Fibroblast of lung (primary cell): ENCODE results near the gene CHAD. TPM values are rescaled to one million over a fixed set of nuclear protein-coding genes. Genes with fewer than 3 reads are reported as not detected.

ENCODE experiments used
- DNase-seq, 2 donors: peaks; one replicate each; pipeline versions ENCODE4 v3.0.0 to v3.0.0-alpha.2; 2010; ENCODE audit warnings: low read depth in 2 of 2
- H2AFZ ChIP-seq: 2 replicates; pipeline ENCODE4 v1.5.1; 2012; ENCODE audit warnings: low read length, control low read depth, inconsistent platforms
- H3K27ac ChIP-seq: 2 replicates; pipeline ENCODE4 v1.5.1; 2011; ENCODE audit warnings: low read length, control low read depth; ENCODE audit not compliant: insufficient read depth
- H3K27me3 ChIP-seq: 2 replicates; pipeline ENCODE4 v1.5.1; 2011; ENCODE audit warnings: mild to moderate bottlenecking, low read length; ENCODE audit not compliant: control insufficient read depth, insufficient read depth
- H3K36me3 ChIP-seq: 2 replicates; pipeline ENCODE4 v1.5.1; 2011; ENCODE audit warnings: low read length; ENCODE audit not compliant: control insufficient read depth, insufficient read depth
- H3K4me1 ChIP-seq: 2 replicates; pipeline ENCODE4 v1.5.1; 2011; ENCODE audit warnings: low read length; ENCODE audit not compliant: control insufficient read depth, insufficient read depth; ENCODE audit errors: extremely low read depth
- H3K4me2 ChIP-seq: 2 replicates; pipeline ENCODE4 v1.5.1; 2011; ENCODE audit warnings: low read length, control low read depth; ENCODE audit not compliant: insufficient read depth; ENCODE audit errors: extremely low read depth
- H3K4me3 ChIP-seq, 4 experiments: fragments of 200-600 bp in 1 of 4; sonication (generic) in 1 of 4; replicated peaks in 1 of 4; 2 replicates each; pipeline ENCODE4 v1.5.1; 2011 to 2016; ENCODE audit warnings: low read length in 4 of 4, low read depth in 3 of 4, mild to moderate bottlenecking in 3 of 4, control low read depth in 2 of 4, inconsistent platforms in 1 of 4, mixed read lengths in 1 of 4; ENCODE audit not compliant: insufficient read depth in 1 of 4; ENCODE audit errors: control extremely low read depth in 1 of 4
- H3K79me2 ChIP-seq: 2 replicates; pipeline ENCODE4 v1.5.1; 2012; ENCODE audit warnings: mild to moderate bottlenecking, low read length, inconsistent platforms; ENCODE audit not compliant: control insufficient read depth, insufficient read depth
- H3K9ac ChIP-seq: 2 replicates; pipeline ENCODE4 v1.5.1; 2011; ENCODE audit warnings: mild to moderate bottlenecking, low read length, control low read depth; ENCODE audit not compliant: insufficient read depth
- H3K9me3 ChIP-seq: 2 replicates; pipeline ENCODE4 v1.5.1; 2012; ENCODE audit warnings: low read depth, low read length; ENCODE audit not compliant: control insufficient read depth, insufficient read depth
- H4K20me1 ChIP-seq: 2 replicates; pipeline ENCODE4 v1.5.1; 2011; ENCODE audit warnings: low read length; ENCODE audit not compliant: control insufficient read depth, insufficient read depth; ENCODE audit errors: extremely low read depth
- EZH2 ChIP-seq: IDR thresholded peaks from 2 replicates; pipeline ENCODE4 v1.5.1; 2012; ENCODE audit warnings: low read length, control low read depth, mild to moderate bottlenecking; ENCODE audit errors: missing control alignments
- polyA plus RNA-seq, 2 donors: library from polyadenylated mRNA; depleted of rRNA in 1 of 2; stranded (reverse) in 1 of 2; unstranded in 1 of 2; fragments of >200 nt; gene quantifications; 2 replicates each; pipeline ENCODE4 v1.2.1, GENCODE V29; 2011 to 2012; ENCODE audit warnings: missing spikeins in 1 of 2
- total RNA-seq: library from RNA; depleted of rRNA; stranded (reverse); fragments of >200 nt; gene quantifications from 2 replicates; pipeline ENCODE4 v1.2.1, GENCODE V29; 2014
- TF ChIP-seq, protein P1 (sequence below), 2 donors: IDR thresholded peaks in 1 of 2; conservative IDR thresholded peaks in 1 of 2; 1 replicate in 1 of 2; 2 replicates in 1 of 2; pipeline ENCODE4 v1.5.1; 2011 to 2012; ENCODE audit warnings: low read length in 2 of 2, control low read depth in 1 of 2, inconsistent platforms in 1 of 2, low read depth in 1 of 2, mild to moderate bottlenecking in 1 of 2

Gene CHAD
- total and polyA plus RNA-seq, 2 donors (not counting 1 experiment from before 2014, with no cell fraction given), result not detected

GRCh38 chr17:50506298-50506697, 37.6 kb upstream of the CHAD start:
- no peak overlapping the region for H2AFZ ChIP-seq
- no peaks in the 10 kb centered on the region for H3K79me2 ChIP-seq
- TF ChIP-seq EZH2, result no peak
- TF ChIP-seq, protein P1, sequence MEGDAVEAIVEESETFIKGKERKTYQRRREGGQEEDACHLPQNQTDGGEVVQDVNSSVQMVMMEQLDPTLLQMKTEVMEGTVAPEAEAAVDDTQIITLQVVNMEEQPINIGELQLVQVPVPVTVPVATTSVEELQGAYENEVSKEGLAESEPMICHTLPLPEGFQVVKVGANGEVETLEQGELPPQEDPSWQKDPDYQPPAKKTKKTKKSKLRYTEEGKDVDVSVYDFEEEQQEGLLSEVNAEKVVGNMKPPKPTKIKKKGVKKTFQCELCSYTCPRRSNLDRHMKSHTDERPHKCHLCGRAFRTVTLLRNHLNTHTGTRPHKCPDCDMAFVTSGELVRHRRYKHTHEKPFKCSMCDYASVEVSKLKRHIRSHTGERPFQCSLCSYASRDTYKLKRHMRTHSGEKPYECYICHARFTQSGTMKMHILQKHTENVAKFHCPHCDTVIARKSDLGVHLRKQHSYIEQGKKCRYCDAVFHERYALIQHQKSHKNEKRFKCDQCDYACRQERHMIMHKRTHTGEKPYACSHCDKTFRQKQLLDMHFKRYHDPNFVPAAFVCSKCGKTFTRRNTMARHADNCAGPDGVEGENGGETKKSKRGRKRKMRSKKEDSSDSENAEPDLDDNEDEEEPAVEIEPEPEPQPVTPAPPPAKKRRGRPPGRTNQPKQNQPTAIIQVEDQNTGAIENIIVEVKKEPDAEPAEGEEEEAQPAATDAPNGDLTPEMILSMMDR (conservative IDR thresholded peaks at IDR 0.05 in 1 of 2, IDR thresholded peaks at IDR 0.05 in 1 of 2; ENCODE audit: low read depth in 1 of 2, low read length in 2 of 2), result no peak
- H3K4me1 ChIP-seq, result no peaks in the 10 kb centered on the region
- DNase-seq, result no peak
- no peak overlapping the region for H3K4me2 ChIP-seq
- H3K9me3 ChIP-seq, result no peaks in the 10 kb centered on the region
- no peak overlapping the region for H3K4me3 ChIP-seq
- no peaks in the 10 kb centered on the region for H4K20me1 ChIP-seq
- no peak overlapping the region for H3K9ac ChIP-seq
- H3K27me3 ChIP-seq, result no peaks in the 10 kb centered on the region
- H3K36me3 ChIP-seq, result no peaks in the 10 kb centered on the region
- no peak overlapping the region for H3K27ac ChIP-seq

- Histone ChIP-seq H3K27me3 (no peaks in the 10 kb centered on the region), H3K27ac (no peak overlapping the region), H3K36me3 (no peaks in the 10 kb centered on the region), H3K79me2 (no peaks in the 10 kb centered on the region), H3K4me1 (no peaks in the 10 kb centered on the region), H3K9ac (no peak overlapping the region), H2AFZ (no peak overlapping the region), H3K4me3 (no peak overlapping the region), H3K4me2 (no peak overlapping the region), H4K20me1 (no peaks in the 10 kb centered on the region), H3K9me3 (no peaks in the 10 kb centered on the region)
- DNase-seq, result no peak
- no peak for TF ChIP-seq EZH2
- TF ChIP-seq, protein P1 (conservative IDR thresholded peaks at IDR 0.05 in 1 of 2, IDR thresholded peaks at IDR 0.05 in 1 of 2; ENCODE audit: low read depth in 1 of 2, low read length in 2 of 2), result no peak
Measured at GRCh38 chr17:50505591-50506130, 37.0 kb upstream of the CHAD start.

GRCh38 chr17:50502301-50502990, 33.8 kb upstream of the CHAD start:
- Histone ChIP-seq H2AFZ (no peak overlapping the region), H4K20me1 (no peaks in the 10 kb centered on the region), H3K27ac (no peak overlapping the region), H3K27me3 (no peaks in the 10 kb centered on the region), H3K9me3 (no peaks in the 10 kb centered on the region), H3K4me2 (no peak overlapping the region), H3K36me3 (no peaks in the 10 kb centered on the region), H3K9ac (no peak overlapping the region), H3K4me1 (no peaks in the 10 kb centered on the region), H3K4me3 (no peak overlapping the region), H3K79me2 (no peaks in the 10 kb centered on the region)
- no peak for TF ChIP-seq EZH2
- TF ChIP-seq, protein P1 (conservative IDR thresholded peaks at IDR 0.05 in 1 of 2, IDR thresholded peaks at IDR 0.05 in 1 of 2; ENCODE audit: low read depth in 1 of 2, low read length in 2 of 2), result no peak
- no peak for DNase-seq
